ELF-1 (cell line): ENCODE data around the gene RHOB.

Experiments
- DNase-seq: peaks from one replicate; pipeline ENCODE4 v3.0.0-alpha.2; 2016; ENCODE audit warnings: low read depth, low spot score

The RHOB gene

GRCh38 chr2:20436716-20437470 is 10.0 kb upstream of the RHOB start:
- DNase-seq, result no peak

GRCh38 chr2:20438334-20439192 is 8.3 kb upstream of the RHOB start:
- no peak for DNase-seq

- no peak for DNase-seq
These were observed 7.7 kb upstream of the RHOB start for GRCh38 chr2:20439193-20439475.

DNA sequence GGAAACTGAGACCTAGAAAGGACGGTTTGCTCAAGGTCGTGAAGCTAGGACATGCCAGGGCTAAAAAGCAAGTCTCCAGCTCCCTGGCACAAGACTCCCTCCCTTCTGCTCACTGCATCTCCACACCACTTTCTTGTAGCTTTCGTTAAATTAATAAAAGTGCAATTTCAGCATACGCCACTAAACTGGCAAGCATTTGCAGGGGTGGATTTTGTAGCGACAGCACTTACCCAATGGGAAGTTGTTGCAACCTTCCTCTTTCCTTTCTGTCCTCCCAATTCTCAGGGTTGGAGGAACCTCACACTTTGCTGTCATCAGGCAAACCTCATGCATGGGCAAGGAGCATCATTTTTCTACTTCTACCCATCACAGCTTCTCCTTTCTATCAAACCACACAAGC is 7.4 kb upstream of the RHOB start:
- no peak for DNase-seq

DNA sequence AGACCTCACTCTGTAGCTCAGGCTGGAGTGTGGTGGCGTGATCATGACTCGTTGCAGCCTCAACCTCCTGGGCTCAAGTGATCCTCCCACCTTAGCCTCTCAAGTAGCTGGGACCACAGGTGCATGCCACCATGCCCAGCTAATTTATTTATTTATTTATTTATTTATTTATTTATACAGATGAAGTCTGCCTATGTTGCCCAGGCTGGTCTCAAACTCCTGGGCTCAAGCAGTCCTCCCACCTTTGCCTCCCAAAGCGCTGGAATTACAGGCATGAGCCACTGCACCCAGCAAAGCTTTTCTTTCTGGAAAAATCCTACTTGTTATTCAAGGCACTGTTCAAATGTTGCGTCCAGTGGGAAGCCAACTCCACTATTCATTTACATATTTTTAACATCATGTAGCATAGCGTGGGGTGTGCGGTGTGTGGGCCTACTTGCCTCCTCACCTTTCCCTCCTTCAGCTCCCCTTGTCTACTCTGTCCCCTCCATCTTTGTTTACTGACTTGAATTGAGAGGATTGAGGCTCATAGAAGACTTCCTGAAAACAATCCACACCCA is 6.8 kb upstream of the RHOB start:
- DNase-seq, result no peak

DNA sequence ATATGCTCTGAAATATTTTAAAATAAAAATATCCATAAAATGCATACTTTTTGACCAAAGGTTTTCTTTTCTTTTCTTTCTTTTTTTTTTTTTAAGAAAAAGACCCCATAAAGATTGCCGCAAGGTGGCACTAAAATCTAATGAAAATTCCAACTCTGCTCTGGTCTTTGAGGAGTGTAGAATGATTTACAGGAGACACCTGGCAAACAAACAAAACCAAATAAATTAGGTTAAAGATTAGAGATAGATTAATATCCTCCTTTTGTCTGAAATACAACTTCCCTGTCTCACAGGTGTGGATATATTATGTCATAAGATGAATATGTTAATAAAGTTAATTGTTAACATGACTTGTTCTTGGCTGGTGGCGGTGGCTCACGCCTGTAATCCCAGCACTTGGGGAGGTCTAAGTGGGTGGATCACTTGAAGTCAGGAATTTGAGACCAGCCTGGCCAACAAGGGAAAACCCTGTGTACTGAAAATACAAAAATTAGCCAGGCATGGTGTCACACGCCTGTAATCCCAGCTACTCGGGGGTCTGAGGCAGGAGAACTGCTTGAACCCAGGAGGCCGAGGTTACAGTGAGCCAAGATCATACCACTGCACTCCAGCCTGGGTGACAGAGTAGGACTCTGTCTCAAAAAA is 3.5 kb upstream of the RHOB start:
- DNase-seq, result peak; percentile 65

DNA sequence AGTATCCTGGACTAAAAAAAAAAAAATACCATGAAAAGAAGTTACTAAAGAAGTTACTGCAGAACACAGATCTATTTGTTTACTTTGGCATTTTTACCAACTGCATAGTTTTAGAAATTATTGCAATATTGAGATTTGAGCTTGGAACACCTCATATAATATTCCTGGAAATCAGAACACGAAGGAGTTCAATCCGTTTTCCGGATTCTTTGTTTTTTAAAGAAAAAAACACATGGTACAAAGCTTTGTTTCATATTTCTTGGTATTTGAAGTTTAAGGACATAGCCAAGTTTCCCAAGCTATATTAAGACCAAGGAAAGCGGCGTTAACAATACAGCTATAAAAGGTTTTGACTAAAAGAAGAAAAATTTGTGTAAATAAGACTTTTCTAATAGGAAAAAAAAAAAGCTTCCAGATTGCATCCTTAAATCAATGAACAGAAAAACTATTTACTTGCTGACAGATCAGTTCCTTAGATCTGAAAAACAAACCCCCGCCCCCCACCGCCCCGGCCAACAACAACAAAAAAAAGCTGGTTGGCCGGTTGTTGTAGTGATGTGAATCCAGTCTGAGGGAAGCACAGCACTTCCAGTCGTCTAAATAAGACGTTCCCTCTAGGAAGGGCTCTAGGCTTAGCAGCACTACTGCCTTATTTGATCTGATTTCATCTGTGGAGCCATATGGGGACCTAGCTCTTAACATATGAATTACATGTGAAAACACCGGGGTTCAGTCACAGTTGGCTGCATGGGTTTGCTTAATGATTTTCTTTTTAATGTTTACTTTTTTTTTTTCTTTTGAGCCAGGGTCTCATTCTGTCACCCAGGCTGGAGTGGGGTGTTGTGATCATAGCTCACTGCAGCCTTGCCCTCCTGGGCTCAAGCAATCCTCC is 2.5 kb upstream of the RHOB start:
- DNase-seq, result peak; percentile 87

DNA sequence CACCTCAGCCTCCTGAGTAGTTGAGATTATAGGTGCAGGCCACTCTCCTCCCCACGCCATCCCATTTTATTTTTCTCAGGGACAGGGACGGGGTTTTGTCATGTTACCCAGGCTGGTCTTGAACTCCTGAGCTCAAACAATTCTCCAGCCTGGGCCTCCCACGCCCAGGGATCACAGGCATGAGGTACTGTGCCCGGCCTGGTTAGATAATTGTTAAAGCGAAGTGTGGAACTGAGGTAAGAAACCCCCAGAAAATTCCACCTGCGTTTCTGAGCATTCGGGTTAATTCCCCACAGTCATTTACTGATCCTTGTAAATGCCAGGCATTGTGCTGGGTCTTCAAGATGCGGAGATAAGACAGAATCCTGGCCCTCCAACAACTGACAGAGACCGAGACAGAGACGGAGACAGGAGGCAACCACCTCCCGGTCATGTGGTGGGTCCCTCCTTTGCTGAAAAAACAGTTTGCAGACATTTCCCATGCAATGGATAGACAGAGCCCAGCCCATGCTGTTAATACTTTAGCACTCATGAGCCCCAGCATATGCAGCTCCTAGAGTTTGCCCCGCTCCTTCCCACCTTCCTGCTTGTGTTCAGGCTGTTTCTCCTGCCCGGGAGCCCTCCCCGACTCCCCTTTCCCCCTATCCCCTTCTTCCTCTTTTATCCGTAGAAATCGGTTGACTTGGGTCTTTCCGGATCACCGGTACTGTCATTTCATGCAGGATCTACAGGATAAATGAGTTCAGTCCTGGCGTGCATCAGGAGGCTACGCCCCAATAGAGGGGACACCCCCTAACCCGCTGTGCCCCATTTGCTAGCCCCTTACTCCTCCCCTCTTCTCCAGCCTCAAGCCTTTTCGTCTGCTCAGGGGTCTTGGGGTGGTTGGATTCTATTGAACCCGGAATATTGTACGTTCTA is 1.6 kb upstream of the RHOB start:
- DNase-seq, result peak; percentile 77

- no peak for DNase-seq
These were observed 488 bp upstream of the RHOB start for GRCh38 chr2:20446255-20446916.

- peak; percentile 61 for DNase-seq
These were observed 767 bp downstream of the RHOB start for GRCh38 chr2:20447437-20448245.

DNA sequence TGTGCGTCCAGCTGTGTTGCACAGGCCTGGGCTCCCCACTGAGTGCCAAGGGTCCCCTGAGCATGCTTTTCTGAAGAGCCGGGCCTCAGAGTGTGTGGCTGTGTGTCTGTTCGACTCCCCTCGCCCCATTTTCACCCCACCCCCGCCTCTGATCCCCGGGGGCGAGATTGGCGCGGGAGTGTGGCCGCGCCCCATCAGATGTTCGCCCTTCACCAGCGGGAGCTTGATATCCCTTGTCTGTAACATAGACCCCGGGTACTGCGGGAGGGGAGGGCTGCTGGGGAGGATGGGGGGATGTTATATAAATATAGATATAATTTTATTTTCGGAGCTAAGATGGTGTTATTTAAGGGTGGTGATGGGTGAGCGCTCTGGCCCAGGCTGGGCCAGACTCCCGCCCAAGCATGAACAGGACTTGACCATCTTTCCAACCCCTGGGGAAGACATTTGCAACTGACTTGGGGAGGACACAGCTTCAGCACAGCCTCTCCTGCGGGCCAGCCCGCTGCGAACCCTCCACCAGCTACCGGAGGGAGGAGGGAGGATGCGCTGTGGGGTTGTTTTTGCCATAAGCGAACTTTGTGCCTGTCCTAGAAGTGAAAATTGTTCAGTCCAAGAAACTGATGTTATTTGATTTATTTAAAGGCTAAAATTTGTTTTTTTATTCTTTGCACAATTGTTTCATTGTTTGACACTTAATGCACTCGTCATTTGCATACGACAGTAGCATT is 1.5 kb downstream of the RHOB start:
- peak; percentile 49 for DNase-seq

DNA sequence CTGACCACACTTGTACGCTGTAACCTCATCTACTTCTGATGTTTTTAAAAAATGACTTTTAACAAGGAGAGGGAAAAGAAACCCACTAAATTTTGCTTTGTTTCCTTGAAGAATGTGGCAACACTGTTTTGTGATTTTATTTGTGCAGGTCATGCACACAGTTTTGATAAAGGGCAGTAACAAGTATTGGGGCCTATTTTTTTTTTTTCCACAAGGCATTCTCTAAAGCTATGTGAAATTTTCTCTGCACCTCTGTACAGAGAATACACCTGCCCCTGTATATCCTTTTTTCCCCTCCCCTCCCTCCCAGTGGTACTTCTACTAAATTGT is 2.1 kb downstream of the RHOB start:
- DNase-seq, result no peak

DNA sequence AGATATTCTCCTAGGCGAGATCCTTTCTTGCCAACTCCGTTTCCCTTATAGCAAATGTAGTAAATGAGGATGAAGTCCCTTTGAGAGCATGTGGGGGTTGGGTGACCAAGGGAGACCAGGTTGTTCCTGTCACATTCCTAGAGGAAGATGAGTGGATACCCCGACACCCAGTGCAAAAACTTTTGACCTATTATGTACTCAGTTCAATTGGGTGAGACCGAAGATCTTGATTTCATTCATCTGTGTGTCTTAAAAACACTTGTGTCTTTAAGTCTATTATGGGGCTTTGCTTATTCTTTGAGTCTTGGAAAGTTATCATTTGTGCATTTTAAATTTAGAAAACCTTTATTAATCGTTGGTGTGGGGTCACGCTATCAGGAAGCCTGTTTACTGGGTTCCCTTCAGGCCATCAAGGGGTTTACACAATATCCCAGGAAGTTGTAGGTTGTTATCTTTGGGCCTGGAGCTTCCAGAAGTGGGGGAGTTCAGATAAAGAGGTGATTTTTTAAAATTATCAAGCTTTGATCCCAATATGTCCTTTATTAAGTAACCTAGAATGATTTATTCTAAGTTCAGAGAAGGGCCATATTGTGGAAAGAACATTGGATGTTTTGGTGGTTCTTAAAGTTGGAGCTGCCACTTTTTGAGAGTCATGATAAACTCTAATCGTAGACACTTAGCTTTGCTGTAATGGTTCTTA is 2.8 kb downstream of the RHOB start:
- peak; percentile 75 for DNase-seq

DNA sequence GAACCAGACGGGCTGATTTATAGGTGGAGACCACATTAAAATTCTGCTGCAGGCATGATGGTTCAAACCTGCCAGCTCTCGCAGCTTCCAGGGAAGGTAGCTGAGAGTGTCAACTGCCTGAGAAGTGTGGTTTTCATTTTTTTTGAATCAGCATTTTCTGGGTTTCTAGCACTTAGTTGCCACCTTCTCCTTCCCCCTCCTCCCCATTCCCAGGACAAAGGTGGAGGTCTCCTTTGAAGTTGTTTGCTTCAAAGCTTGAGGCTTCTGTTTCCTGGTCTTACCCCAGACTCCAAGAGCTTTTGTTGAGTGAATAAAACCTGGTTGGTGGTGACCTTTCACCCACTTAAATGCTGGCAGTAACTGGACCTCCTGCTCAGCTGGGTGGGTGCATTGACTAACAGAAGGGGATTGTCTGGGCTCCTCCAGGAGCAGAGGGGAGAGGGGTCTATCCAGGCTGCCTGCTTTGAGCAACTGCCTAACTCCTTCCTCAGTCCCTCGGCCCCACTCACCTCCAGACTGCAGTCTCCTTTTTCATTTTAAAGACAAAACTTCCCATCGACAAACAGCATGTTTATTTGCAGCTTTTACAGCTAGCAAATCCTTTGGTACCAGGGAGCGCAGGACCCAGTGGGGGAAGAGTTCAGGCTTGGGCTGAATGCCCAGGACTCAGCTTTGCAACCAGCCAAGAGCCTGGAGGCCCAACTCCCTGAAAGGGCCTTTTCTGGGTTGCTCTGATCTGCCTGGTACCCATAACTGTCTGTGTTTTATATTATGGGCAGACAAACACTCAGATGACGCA is 3.5 kb downstream of the RHOB start:
- DNase-seq, result peak; percentile 95

- no peak for DNase-seq
These were observed 4.1 kb downstream of the RHOB start for GRCh38 chr2:20451000-20451290.

DNA sequence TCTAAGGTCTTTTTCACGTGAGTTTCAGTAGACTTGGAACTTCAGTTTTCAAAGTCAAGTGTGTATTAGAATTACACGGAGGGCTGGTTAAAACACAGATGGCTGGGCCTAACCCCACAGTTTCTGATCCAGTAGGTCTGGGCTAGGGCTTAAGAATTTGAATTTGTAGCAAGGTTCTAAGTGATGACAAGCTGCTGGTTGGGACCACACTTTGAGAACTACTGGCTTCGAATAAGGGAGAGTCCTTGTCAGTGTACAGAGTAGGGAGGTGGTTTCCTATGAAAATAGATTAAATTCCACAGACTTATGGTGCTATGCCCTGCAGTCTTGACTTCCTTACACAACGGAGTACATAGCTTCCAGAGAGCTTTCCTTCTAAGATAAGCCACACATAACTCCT is 4.5 kb downstream of the RHOB start:
- no peak for DNase-seq
